ENCODE measurements around the gene TUFM.

Gene TUFM

DNA sequence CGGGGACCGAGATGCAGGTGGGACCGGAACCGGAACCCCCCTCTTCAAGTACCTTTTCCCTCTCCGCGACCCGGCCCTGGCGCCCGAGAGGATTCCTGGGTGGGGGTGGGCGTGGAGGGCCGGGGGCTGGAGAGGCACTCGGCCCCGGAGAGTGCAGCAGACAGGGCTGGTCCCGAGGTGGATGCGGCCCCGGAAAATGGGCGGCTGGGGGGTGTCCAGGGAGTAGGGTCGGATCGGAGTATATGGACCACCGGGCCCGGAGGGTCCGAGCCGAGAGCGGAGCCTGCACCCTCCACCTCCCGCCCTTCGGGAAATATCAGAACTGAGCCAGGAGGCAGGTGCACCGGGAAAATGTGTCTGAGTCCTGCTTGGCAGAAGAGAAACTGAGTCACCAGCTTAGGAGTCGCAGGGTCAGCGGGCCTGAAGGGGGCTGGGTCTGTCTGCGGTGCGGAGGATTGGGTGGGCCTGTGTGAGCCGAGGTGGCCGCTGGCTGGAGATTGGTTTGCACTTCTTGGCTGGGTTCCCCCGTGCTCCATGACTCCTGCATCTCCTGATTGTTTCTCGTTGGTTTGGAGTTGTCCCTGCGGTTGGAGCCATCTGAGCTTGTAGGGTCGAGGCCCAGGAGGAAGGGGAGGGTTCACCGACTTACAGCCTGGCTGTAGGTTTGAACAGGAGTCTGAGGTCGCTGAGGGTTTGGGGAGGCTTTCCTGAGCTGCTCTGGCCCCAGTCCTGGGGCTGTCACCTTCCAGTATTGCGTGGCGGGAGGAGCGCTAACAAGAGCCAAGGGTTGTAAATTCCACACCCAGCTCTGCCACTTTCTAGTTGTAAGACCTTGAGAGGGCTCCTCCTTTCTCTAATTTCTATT, 18.0 kb upstream of the TUFM start:
- Mint-ChIP-seq H3K27ac (peak overlapping the region; percentile 99), H3K9me3 (no peaks in the 10 kb centered on the region), H3K4me3 (peak overlapping the region; percentile 98), H3K4me1 (peaks cover 18% of the 10 kb centered on the region), H3K27me3 (no peaks in the 10 kb centered on the region), H3K36me3 (peaks cover 1% of the 10 kb centered on the region)

DNA sequence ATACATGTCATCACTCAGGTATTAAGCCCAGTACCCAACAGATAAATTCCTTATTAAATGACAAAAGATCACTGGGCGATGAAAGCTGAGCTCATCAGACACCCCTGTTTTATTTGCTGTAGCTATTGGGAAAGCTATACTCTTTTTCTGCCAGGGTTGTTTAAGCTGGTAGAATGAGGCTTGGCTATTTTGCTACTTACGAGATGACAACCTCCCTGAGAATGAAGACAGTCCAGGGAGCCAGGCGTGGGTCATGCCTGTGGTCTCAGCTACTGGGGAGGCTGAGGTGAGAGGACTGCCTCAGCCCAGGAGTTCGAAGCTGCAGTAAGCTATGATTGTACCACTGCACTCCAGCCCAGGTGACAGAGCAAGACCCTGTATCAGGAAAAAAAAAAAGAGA, 13.2 kb upstream of the TUFM start:
- Mint-ChIP-seq H3K9me3 (no peaks in the 10 kb centered on the region), H3K36me3 (peaks cover 1% of the 10 kb centered on the region), H3K4me3 (no peak overlapping the region), H3K27ac (no peak overlapping the region), H3K4me1 (peaks cover 8% of the 10 kb centered on the region), H3K27me3 (no peaks in the 10 kb centered on the region)

- Mint-ChIP-seq H3K9me3 (no peaks in the 10 kb centered on the region), H3K4me3 (no peak overlapping the region), H3K36me3 (peaks cover 1% of the 10 kb centered on the region), H3K4me1 (peaks cover 8% of the 10 kb centered on the region), H3K27me3 (no peaks in the 10 kb centered on the region), H3K27ac (no peak overlapping the region)
These were observed 12.3 kb upstream of the TUFM start for GRCh38 chr16:28858421-28858820.

- Mint-ChIP-seq H3K9me3 (no peaks in the 10 kb centered on the region), H3K4me1 (peaks cover 29% of the 10 kb centered on the region), H3K36me3 (peaks cover 18% of the 10 kb centered on the region), H3K27me3 (no peaks in the 10 kb centered on the region), H3K27ac (peak overlapping the region; percentile 95), H3K4me3 (peak overlapping the region; percentile 94)
These were observed 755 bp upstream of the TUFM start for GRCh38 chr16:28846933-28847273.

- H3K27ac Mint-ChIP-seq: peak overlapping the region; percentile 95
- H3K4me1 Mint-ChIP-seq: peaks cover 29% of the 10 kb centered on the region
- H3K27me3 Mint-ChIP-seq: no peaks in the 10 kb centered on the region
- peaks cover 18% of the 10 kb centered on the region for H3K36me3 Mint-ChIP-seq
- peak overlapping the region; percentile 94 for H3K4me3 Mint-ChIP-seq
- no peaks in the 10 kb centered on the region for H3K9me3 Mint-ChIP-seq
These were observed 428 bp downstream of the TUFM start for GRCh38 chr16:28845761-28846079.

GRCh38 chr16:28845293-28845692, 855 bp downstream of the TUFM start:
- H3K9me3 Mint-ChIP-seq: no peaks in the 10 kb centered on the region
- peak overlapping the region; percentile 95 for H3K27ac Mint-ChIP-seq
- H3K4me1 Mint-ChIP-seq: peaks cover 29% of the 10 kb centered on the region
- H3K27me3 Mint-ChIP-seq: no peaks in the 10 kb centered on the region
- H3K4me3 Mint-ChIP-seq: peak overlapping the region; percentile 94
- peaks cover 18% of the 10 kb centered on the region for H3K36me3 Mint-ChIP-seq

DNA sequence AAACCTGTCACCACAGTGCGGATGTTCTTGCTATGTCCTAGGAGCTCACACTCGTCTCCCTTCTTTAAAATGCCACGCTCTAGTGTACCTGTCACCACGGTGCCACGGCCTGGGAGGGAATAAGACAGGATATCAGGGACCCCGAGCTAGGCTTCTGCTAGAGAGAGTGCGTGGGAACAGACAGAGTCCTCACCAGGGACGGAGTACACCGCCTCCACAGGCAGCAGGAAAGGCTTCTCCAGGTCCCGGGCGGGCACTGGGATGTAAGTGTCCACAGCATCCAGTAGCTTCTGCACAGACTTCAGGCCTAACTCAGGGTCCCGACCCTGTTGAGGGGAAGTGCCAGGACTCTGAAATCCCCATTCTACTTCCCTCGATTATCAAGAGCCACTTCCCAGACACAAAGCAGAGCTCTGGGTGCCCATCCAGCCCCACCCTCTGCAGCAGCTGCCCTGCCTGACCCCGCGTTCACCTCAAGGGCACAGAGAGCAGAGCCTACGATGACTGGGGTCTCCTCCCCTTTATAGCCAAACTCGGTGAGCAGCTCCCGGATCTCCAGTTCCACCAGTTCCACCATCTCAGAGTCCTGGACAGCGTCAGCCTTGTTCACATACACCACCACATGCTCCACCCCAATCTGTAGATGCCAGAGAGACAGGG, 1.8 kb downstream of the TUFM start:
- peak overlapping the region; percentile 59 for H3K27ac Mint-ChIP-seq
- H3K27me3 Mint-ChIP-seq: no peaks in the 10 kb centered on the region
- peaks cover 29% of the 10 kb centered on the region for H3K4me1 Mint-ChIP-seq
- H3K9me3 Mint-ChIP-seq: no peaks in the 10 kb centered on the region
- peak overlapping the region; percentile 94 for H3K4me3 Mint-ChIP-seq
- peaks cover 18% of the 10 kb centered on the region for H3K36me3 Mint-ChIP-seq

- Mint-ChIP-seq H3K36me3 (peaks cover 18% of the 10 kb centered on the region), H3K4me1 (peaks cover 29% of the 10 kb centered on the region), H3K27ac (no peak overlapping the region), H3K27me3 (no peaks in the 10 kb centered on the region), H3K4me3 (no peak overlapping the region), H3K9me3 (no peaks in the 10 kb centered on the region)
These were observed 2.4 kb downstream of the TUFM start for GRCh38 chr16:28843766-28844165.

GRCh38 chr16:28842696-28843095, 3.5 kb downstream of the TUFM start:
- Mint-ChIP-seq H3K4me3 (peak overlapping the region; percentile 56), H3K36me3 (peaks cover 20% of the 10 kb centered on the region), H3K27me3 (no peaks in the 10 kb centered on the region), H3K9me3 (no peaks in the 10 kb centered on the region), H3K4me1 (peaks cover 34% of the 10 kb centered on the region), H3K27ac (peak overlapping the region; percentile 27)

DNA sequence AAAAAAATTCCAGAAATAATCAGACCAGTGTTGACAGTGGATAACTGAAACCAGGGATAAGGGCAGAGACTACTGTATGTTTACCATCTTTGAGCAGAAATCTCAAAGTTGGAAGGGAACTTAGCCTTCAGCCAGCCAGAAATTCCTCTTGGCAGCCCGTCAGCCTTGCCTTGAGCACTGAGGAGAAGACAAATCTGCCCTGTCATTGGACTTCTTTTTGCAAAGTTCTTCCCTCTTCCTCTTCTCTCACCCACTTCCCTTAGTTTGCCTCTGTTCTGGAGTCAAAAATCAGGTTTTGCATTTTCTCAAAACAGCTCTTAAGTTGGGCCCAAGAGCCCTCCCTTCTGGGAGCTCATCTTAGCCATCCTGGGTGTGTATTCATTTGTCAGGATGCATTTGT, 6.2 kb downstream of the TUFM start:
- peak overlapping the region; percentile 60 for H3K27ac Mint-ChIP-seq
- peaks cover 11% of the 10 kb centered on the region for H3K4me1 Mint-ChIP-seq
- no peaks in the 10 kb centered on the region for H3K9me3 Mint-ChIP-seq
- H3K4me3 Mint-ChIP-seq: no peak overlapping the region
- no peaks in the 10 kb centered on the region for H3K27me3 Mint-ChIP-seq
- H3K36me3 Mint-ChIP-seq: peaks cover 13% of the 10 kb centered on the region

- Mint-ChIP-seq H3K36me3 (peaks cover 11% of the 10 kb centered on the region), H3K4me3 (no peak overlapping the region), H3K27ac (peak overlapping the region; percentile 74), H3K4me1 (peaks cover 9% of the 10 kb centered on the region), H3K27me3 (no peaks in the 10 kb centered on the region), H3K9me3 (no peaks in the 10 kb centered on the region)
These were observed 7.0 kb downstream of the TUFM start for GRCh38 chr16:28839004-28839639.

DNA sequence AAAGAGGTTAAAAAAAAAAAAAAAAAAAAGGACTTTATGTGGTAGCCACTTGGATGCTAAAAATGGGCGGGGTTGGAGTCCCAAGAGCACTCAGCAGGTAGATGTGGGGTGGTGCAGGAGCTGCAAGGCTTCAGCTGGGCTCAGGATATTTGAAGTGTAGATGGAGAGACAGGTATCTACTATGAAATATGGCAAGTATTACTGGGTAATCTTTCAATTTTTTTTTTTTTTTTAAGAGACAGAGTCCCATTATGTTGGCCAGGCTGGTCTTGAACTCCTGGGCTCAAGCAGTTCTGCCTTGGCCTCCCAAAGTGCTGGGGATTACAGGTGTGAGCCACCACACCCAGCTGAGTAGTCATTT, 7.6 kb downstream of the TUFM start:
- H3K9me3 Mint-ChIP-seq: no peaks in the 10 kb centered on the region
- peaks cover 12% of the 10 kb centered on the region for H3K36me3 Mint-ChIP-seq
- peaks cover 10% of the 10 kb centered on the region for H3K4me1 Mint-ChIP-seq
- no peak overlapping the region for H3K4me3 Mint-ChIP-seq
- peak overlapping the region; percentile 30 for H3K27ac Mint-ChIP-seq
- no peaks in the 10 kb centered on the region for H3K27me3 Mint-ChIP-seq

GRCh38 chr16:28837672-28838557, 8.2 kb downstream of the TUFM start:
- H3K4me3 Mint-ChIP-seq: no peak overlapping the region

GRCh38 chr16:28836761-28837064, 9.4 kb downstream of the TUFM start:
- peaks cover 14% of the 10 kb centered on the region for H3K4me1 Mint-ChIP-seq
- H3K36me3 Mint-ChIP-seq: peaks cover 17% of the 10 kb centered on the region
- H3K27me3 Mint-ChIP-seq: no peaks in the 10 kb centered on the region
- no peaks in the 10 kb centered on the region for H3K9me3 Mint-ChIP-seq
- no peak overlapping the region for H3K27ac Mint-ChIP-seq
- no peak overlapping the region for H3K4me3 Mint-ChIP-seq

More at GRCh38 chr16:28837672-28838557, 8.2 kb downstream of the TUFM start:
- H3K9me3 Mint-ChIP-seq: no peaks in the 10 kb centered on the region
- peak overlapping the region; percentile 42 for H3K27ac Mint-ChIP-seq
- H3K36me3 Mint-ChIP-seq: peaks cover 12% of the 10 kb centered on the region
- peaks cover 14% of the 10 kb centered on the region for H3K4me1 Mint-ChIP-seq
- H3K27me3 Mint-ChIP-seq: no peaks in the 10 kb centered on the region

GRCh38 chr16:28835864-28836760, 10.0 kb downstream of the TUFM start:
- Mint-ChIP-seq H3K4me3 (no peak overlapping the region), H3K4me1 (peaks cover 14% of the 10 kb centered on the region), H3K27ac (no peak overlapping the region), H3K27me3 (no peaks in the 10 kb centered on the region), H3K36me3 (peaks cover 17% of the 10 kb centered on the region), H3K9me3 (no peaks in the 10 kb centered on the region)
